Subcutaneous adipose tissue (tissue), 4 donors: ENCODE results near the gene BCL2. TPM values are rescaled to one million over a fixed set of nuclear protein-coding genes. Genes with fewer than 3 reads are reported as not detected.

Experiments
- total RNA-seq, 4 donors: library from RNA; depleted of rRNA; stranded (reverse); fragments of >200 nt; gene quantifications; one replicate each; pipeline ENCODE4 v1.1.0, GENCODE V29; 2016
- TF ChIP-seq, protein P1 (sequence below): fragments of 450-650 bp; IDR thresholded peaks from one replicate; pipeline ENCODE4 v1.5.1; 2016; ENCODE audit warnings: low read depth, mild to moderate bottlenecking, control low read depth, antibody characterized with exemption, moderate library complexity

BCL2 gene
- total RNA-seq, 4 donors from 2014 or later = 50.3 to 82.5 (median 55.9) TPM

- TF ChIP-seq, protein P1, sequence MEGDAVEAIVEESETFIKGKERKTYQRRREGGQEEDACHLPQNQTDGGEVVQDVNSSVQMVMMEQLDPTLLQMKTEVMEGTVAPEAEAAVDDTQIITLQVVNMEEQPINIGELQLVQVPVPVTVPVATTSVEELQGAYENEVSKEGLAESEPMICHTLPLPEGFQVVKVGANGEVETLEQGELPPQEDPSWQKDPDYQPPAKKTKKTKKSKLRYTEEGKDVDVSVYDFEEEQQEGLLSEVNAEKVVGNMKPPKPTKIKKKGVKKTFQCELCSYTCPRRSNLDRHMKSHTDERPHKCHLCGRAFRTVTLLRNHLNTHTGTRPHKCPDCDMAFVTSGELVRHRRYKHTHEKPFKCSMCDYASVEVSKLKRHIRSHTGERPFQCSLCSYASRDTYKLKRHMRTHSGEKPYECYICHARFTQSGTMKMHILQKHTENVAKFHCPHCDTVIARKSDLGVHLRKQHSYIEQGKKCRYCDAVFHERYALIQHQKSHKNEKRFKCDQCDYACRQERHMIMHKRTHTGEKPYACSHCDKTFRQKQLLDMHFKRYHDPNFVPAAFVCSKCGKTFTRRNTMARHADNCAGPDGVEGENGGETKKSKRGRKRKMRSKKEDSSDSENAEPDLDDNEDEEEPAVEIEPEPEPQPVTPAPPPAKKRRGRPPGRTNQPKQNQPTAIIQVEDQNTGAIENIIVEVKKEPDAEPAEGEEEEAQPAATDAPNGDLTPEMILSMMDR = no peak
These were observed 120.5 kb downstream of the BCL2 start for GRCh38 chr18:63198868-63199742.

DNA sequence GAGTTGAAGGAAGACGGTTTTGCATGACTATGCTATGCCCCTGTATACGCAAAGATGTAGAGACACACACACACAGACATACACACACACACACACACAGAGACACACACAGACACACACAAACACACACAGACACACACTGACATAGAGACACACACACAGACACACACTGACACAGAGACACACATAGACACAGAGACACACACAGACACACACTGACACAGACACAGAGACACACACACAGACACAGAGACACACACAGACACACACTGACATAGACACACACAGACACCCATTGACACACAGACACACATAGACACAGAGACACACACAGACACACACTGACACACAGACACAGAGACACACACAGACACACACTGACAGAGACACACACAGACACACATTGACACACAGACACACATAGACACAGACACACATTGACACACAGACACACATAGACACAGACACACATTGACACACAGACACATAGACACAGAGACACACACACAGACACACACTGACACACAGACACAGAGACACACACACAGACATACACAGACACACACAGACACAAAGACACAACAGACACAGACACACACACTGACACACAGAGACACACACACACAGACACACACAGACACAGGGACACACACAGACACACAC is 121.3 kb downstream of the BCL2 start:
- TF ChIP-seq, protein P1 = no peak

- TF ChIP-seq, protein P1 = no peak
These were observed 122.2 kb downstream of the BCL2 start for GRCh38 chr18:63197246-63197869.

DNA sequence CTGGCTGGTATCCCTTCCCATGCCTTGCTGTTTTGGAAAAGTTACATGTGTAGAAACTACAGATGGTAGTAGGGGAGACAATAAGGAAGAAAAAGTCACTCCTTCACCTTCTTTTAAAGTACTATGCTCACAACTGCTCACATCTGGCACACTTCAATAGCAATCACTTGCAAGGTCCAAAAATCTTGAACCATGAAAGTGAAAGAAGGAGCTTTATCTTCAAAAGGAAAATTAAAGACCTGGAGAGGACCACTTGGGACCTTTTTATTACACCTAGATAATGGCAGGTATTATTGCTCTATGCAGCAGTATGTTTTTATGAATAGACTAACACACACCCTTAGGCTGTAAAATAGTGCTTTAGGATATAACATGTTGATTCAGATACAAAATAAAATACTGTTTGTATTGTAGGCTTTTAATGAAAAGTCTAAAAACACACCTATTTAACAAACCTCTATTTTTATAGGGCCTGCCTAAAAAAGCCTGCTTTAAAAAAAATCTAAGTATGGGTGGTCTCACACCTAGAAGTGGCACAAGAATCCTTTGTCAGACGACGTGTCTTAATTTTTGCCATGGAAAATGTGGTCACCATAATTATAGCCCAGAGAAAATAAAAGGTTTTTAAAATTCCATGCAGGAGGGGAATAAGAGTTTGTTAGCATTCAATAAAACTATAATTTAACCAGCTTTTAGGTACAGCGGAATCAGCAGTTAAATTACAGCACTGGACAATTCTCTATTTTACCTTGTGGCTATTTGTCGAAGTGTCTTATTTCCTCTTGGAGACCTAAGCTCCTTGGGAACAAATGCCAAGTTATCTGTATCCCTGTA is 124.0 kb downstream of the BCL2 start:
- TF ChIP-seq, protein P1 = no peak

- TF ChIP-seq, protein P1 = no peak
These were observed 126.7 kb downstream of the BCL2 start for GRCh38 chr18:63192885-63193349.

DNA sequence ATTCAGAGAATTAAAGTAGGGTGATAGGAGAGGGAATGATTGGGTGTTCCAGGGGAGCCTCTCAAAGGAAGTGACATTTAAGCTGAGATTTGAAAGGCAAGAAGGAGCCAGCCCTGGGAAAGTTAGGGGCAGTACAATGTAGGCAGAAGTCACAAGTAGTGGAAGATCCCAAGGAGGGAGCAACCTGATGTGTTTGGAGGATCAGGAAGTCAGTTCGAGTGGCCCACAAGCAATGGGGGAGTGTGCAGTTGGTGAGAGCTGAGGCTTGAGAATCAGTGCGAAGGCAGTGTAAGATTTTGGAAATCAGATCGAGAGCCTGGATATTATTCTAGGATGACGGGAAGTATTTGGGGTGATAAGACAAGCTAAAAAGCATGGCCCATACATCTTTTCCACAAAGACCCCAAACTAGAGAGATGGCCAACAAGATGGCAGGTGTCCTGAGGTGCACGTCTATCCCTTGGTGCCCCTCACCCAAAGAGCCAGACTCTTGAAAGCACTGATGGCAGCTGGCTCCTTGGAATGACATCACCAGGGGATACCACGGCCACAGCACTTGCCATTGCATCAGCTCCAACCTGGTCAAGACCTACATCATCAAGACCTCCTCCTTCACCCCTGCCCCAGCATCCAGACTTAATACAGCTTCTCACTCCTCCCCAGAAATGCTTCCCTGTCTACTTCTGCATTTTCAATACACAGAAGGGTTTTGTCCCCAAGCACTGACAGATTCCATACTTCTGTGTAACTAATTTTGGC is 127.3 kb downstream of the BCL2 start:
- TF ChIP-seq, protein P1 = no peak
